ENCODE results near the gene CLIP4. TPM values are rescaled to one million over a fixed set of nuclear protein-coding genes. Genes with fewer than 3 reads are reported as not detected.

Gene CLIP4
- total and polyA plus RNA-seq, 2 donors, result 12.5 to 28.2 TPM

DNA sequence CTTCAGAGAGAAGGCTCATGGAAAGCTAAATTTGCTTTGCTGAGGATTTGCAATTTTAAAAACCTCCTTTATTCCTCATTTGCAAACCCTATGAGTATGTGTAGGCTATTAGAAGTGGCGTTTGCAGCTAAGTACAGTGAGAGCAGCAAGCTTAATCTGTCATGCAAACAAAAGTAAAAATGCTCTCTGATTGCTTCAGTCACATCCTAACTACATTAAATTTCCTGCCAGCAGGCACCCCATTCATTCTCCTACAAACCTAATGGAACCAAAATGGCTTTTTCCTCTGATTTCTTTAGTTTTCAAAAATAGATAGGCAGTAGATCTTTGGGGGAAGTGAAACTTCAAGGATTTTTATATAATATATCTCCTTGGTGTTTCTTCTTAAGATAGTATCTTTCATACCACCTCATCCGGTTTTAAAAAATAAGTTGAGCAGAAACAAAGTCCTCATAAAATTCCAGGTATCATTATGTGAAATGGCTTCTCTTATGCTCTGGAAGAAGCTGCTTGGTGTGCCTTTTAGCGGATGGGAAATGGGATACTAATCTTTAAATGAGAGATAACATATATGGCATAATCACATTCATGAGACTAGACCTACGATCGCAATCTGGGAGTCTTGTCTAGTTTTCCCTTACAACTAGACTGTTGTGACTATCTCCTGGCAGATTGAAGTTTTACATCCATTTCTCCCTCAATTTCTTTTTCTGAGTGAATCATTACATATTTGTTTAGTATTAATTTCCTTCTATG, 49.1 kb downstream of the CLIP4 start:
- Histone ChIP-seq H3K36me3 (ENCODE audit: control insufficient read depth in 2 of 2, insufficient read depth in 2 of 2, low read length in 1 of 2) (peaks cover 0 to 12% of the 10 kb centered on the region in 2 donors), H3K27me3 (ENCODE audit: control insufficient read depth in 2 of 2, insufficient read depth in 1 of 2, low read length in 1 of 2) (no peaks in the 10 kb centered on the region), H3K9me3 (ENCODE audit: control insufficient read depth in 2 of 2, insufficient read depth in 1 of 2, low read length in 1 of 2) (peaks cover 0 to 1% of the 10 kb centered on the region in 2 donors), H3K27ac (ENCODE audit: low read depth in 1 of 2, low read length in 1 of 2) (no peak overlapping the region), H3K4me1 (ENCODE audit: control insufficient read depth in 2 of 2, insufficient read depth in 2 of 2, low read length in 2 of 2) (peaks cover 3 to 13% of the 10 kb centered on the region in 2 donors), H3K4me3 (ENCODE audit: low read length in 2 of 2) (no peak overlapping the region)
- no peak for DNase-seq (ENCODE audit: low read depth in 6 of 9, low spot score in 9 of 9)
- WGBS, result 91% methylated on average over 5 of the region's 5 CpGs

DNA sequence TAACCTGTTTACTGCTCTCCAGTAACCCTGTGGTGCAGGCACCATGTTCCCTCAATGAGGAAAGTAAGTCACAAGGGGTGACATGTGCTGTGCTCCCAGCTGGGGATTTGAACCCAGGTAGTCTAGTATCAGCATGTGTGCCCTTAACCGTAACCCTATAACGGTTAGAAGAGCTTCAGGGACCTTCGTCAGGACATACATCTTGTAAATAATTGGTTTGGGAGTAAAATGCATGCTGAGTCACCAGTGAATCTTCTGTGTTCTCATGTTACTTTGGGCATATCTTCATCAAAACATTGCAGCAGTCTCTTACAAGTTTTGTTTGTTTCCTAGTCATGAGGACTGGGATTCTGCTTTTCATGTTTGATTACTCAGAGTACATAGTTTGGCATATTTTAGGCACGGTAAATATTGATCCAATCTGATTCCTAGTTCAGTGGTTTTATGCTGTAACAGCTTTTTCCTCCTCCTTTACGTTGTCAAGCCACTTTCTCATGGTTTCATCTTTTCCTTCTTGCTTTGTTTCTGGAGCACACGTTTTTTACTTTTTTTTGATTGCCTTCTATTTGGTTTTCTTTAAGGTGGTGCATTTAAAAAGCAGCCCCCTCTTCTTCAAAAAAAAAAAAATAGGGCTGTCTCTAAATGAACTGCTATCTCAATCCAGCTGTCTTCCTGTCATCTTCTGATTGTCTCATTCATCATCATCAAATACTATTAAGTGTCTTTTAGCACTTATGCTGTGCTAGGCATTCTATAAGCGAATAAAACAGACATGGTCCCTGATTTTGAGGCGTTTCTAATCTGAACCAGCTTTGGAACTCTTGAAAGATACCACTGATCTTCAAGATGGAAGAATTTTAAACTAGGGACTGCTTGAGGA, 50.4 kb downstream of the CLIP4 start:
- DNase-seq (ENCODE audit: low read depth in 6 of 9, low spot score in 9 of 9), result no peak
- Histone ChIP-seq H3K4me1 (ENCODE audit: control insufficient read depth in 2 of 2, insufficient read depth in 2 of 2, low read length in 2 of 2) (peaks cover 3 to 13% of the 10 kb centered on the region in 2 donors), H3K27ac (ENCODE audit: low read depth in 1 of 2, low read length in 1 of 2) (peak overlapping the region in 1 of 2 donors; percentile 56), H3K36me3 (ENCODE audit: control insufficient read depth in 2 of 2, insufficient read depth in 2 of 2, low read length in 1 of 2) (peaks cover 0 to 10% of the 10 kb centered on the region in 2 donors), H3K9me3 (ENCODE audit: control insufficient read depth in 2 of 2, insufficient read depth in 1 of 2, low read length in 1 of 2) (peaks cover 0 to 1% of the 10 kb centered on the region in 2 donors), H3K4me3 (ENCODE audit: low read length in 2 of 2) (no peak overlapping the region), H3K27me3 (ENCODE audit: control insufficient read depth in 2 of 2, insufficient read depth in 1 of 2, low read length in 1 of 2) (no peaks in the 10 kb centered on the region)
- 73% methylated on average over 8 of the region's 8 CpGs for WGBS

DNA sequence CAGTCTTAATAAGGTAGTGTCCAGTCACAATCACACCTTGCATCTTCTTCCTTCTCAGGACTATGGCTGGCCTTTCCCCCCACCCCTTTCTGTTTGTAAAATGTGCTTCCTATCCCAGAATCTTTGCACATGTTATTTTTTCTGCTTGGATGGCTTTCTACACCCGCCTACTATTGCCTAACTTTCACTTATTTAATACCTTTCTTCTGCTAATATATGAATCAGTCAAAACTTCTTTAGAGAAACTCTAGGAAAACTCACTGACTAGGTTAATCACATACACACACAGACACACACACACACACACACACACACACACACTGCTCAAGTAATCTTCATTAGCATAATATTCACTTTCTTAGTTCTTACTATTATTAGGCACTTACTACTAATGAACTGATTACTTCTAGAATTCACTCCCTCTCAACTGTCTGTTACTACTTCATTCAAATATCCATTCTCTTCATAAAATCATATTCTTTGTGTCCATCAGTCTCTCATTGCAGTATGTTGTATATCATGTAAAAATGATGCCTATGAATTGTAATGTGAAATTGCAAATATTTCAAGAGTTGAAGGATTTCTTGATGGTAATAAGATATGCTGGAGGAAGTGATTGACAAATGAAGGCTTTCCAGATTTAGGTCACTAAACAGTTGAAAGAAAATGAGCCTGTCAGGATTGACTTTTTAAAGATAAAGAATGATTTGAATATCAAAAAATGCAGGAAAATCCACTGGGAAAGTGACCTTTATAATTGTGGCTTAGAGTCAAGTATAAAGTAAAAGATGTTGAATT, 51.2 kb downstream of the CLIP4 start:
- WGBS, result 95% methylated on average over 1 of the region's 1 CpG
- H3K27ac ChIP-seq (ENCODE audit: low read depth in 1 of 2, low read length in 1 of 2), result no peak overlapping the region
- DNase-seq (ENCODE audit: low read depth in 6 of 9, low spot score in 9 of 9), result no peak

DNA sequence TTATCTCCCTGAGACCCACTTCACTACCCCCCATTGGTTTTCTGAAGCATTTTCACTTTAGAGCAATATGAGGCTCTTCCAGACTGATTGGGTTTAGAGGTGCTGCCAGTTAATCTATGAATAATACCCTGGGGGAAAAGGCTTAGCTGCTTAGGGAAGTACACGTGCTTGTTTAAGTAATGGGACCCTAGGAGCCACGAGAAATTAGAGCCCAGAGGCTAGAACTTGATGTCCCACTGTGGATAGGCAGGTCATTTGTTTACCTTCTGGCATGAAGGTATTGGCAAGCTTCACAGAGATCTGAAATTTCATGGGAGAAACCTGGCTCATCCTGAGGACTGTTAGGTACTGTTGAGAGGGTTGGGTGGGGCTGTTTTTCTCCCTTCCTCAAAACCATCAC, 59.7 kb downstream of the CLIP4 start:
- H3K36me3 ChIP-seq (ENCODE audit: control insufficient read depth in 2 of 2, insufficient read depth in 2 of 2, low read length in 1 of 2), result peaks cover 0 to 9% of the 10 kb centered on the region in 2 donors
- no peak overlapping the region for H3K4me3 ChIP-seq (ENCODE audit: low read length in 2 of 2)
- no peak overlapping the region for H3K27ac ChIP-seq (ENCODE audit: low read depth in 1 of 2, low read length in 1 of 2)
- DNase-seq (ENCODE audit: low read depth in 6 of 9, low spot score in 9 of 9), result no peak
- 69% methylated on average over 2 of the region's 2 CpGs for WGBS
- no peaks in the 10 kb centered on the region for H3K9me3 ChIP-seq (ENCODE audit: control insufficient read depth in 2 of 2, insufficient read depth in 1 of 2, low read length in 1 of 2)
- H3K27me3 ChIP-seq (ENCODE audit: control insufficient read depth in 2 of 2, insufficient read depth in 1 of 2, low read length in 1 of 2), result no peaks in the 10 kb centered on the region
- H3K4me1 ChIP-seq (ENCODE audit: control insufficient read depth in 2 of 2, insufficient read depth in 2 of 2, low read length in 2 of 2), result peaks cover 0 to 2% of the 10 kb centered on the region in 2 donors

More for the DNA sequence above, 51.2 kb downstream of the CLIP4 start:
- peaks cover 0 to 1% of the 10 kb centered on the region in 2 donors for H3K9me3 ChIP-seq (ENCODE audit: control insufficient read depth in 2 of 2, insufficient read depth in 1 of 2, low read length in 1 of 2)
- no peaks in the 10 kb centered on the region for H3K27me3 ChIP-seq (ENCODE audit: control insufficient read depth in 2 of 2, insufficient read depth in 1 of 2, low read length in 1 of 2)
- H3K36me3 ChIP-seq (ENCODE audit: control insufficient read depth in 2 of 2, insufficient read depth in 2 of 2, low read length in 1 of 2), result peaks cover 0 to 10% of the 10 kb centered on the region in 2 donors
- peaks cover 3 to 13% of the 10 kb centered on the region in 2 donors for H3K4me1 ChIP-seq (ENCODE audit: control insufficient read depth in 2 of 2, insufficient read depth in 2 of 2, low read length in 2 of 2)
- H3K4me3 ChIP-seq (ENCODE audit: low read length in 2 of 2), result no peak overlapping the region

DNA sequence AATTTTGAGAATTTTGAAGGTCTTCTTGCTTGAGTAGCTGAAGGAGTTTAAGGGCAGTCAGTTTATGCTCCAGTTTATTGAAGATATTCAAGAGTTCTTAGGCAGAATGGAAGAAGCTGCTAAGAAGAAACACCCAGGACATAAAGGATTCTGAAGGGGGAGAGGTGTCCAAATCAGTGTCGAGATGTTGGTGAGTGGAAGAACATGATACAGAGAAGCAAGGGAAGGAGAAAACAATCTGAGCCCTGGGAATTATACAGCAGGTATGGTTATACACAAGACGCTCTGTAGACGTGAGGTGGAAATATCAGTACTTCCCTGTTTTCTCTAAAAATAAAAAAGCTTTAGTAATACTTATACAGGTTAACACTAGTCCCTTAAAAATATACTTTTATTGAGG, 60.1 kb downstream of the CLIP4 start:
- Histone ChIP-seq H3K4me1 (ENCODE audit: control insufficient read depth in 2 of 2, insufficient read depth in 2 of 2, low read length in 2 of 2) (peaks cover 0 to 2% of the 10 kb centered on the region in 2 donors), H3K36me3 (ENCODE audit: control insufficient read depth in 2 of 2, insufficient read depth in 2 of 2, low read length in 1 of 2) (peaks cover 0 to 9% of the 10 kb centered on the region in 2 donors), H3K9me3 (ENCODE audit: control insufficient read depth in 2 of 2, insufficient read depth in 1 of 2, low read length in 1 of 2) (no peaks in the 10 kb centered on the region), H3K4me3 (ENCODE audit: low read length in 2 of 2) (no peak overlapping the region), H3K27me3 (ENCODE audit: control insufficient read depth in 2 of 2, insufficient read depth in 1 of 2, low read length in 1 of 2) (no peaks in the 10 kb centered on the region), H3K27ac (ENCODE audit: low read depth in 1 of 2, low read length in 1 of 2) (no peak overlapping the region)
- over 99% methylated on average over 3 of the region's 3 CpGs for WGBS
- no peak for DNase-seq (ENCODE audit: low read depth in 6 of 9, low spot score in 9 of 9)

DNA sequence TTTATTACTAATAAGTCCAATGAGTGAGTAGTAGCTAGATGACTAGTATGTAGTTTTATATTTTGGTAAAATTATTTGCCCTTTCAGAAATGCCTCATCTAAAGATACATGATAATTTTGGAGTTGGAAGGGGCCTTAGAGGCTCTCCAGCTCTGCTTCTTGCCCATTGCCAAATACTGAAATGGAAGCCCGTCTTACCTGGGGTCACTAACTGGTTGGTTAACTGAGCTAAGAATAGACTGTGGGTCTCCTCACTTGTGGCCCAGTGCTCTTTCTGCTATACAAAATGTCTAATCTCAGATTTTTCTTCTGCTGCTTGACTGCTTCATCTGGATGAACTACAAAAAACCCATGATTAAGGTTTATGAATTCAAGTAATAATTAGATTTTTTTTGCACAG, 67.1 kb downstream of the CLIP4 start:
- no peak overlapping the region for H3K4me3 ChIP-seq (ENCODE audit: low read length in 2 of 2)
- peaks cover 0 to 7% of the 10 kb centered on the region in 2 donors for H3K36me3 ChIP-seq (ENCODE audit: control insufficient read depth in 2 of 2, insufficient read depth in 2 of 2, low read length in 1 of 2)
- H3K27me3 ChIP-seq (ENCODE audit: control insufficient read depth in 2 of 2, insufficient read depth in 1 of 2, low read length in 1 of 2), result no peaks in the 10 kb centered on the region
- 98% methylated on average over 1 of the region's 1 CpG for WGBS
- H3K9me3 ChIP-seq (ENCODE audit: control insufficient read depth in 2 of 2, insufficient read depth in 1 of 2, low read length in 1 of 2), result peaks cover 1 to 2% of the 10 kb centered on the region in 2 donors
- H3K4me1 ChIP-seq (ENCODE audit: control insufficient read depth in 2 of 2, insufficient read depth in 2 of 2, low read length in 2 of 2), result no peaks in the 10 kb centered on the region
- no peak overlapping the region for H3K27ac ChIP-seq (ENCODE audit: low read depth in 1 of 2, low read length in 1 of 2)
- no peak for DNase-seq (ENCODE audit: low read depth in 6 of 9, low spot score in 9 of 9)

DNA sequence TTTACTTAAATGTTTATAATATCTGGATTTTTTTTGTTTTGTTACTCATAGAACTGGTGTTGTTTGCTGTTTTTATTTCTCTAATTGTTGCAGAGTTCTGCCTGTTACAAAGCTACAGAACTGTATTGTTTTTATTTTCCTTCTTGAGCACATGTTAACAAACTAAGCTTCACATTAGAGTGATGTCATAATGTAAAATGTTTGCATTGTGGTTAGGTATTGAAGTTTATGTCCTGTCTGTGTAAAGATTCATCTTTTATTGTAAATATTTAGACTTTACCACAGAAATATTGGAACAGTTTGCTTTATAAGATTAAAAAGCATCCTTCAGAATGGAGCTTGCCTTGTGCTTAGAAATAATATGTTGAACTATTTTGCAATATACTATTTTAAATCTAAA, 67.7 kb downstream of the CLIP4 start:
- peaks cover 2 to 5% of the 10 kb centered on the region in 2 donors for H3K9me3 ChIP-seq (ENCODE audit: control insufficient read depth in 2 of 2, insufficient read depth in 1 of 2, low read length in 1 of 2)
- no peaks in the 10 kb centered on the region for H3K27me3 ChIP-seq (ENCODE audit: control insufficient read depth in 2 of 2, insufficient read depth in 1 of 2, low read length in 1 of 2)
- no peaks in the 10 kb centered on the region for H3K4me1 ChIP-seq (ENCODE audit: control insufficient read depth in 2 of 2, insufficient read depth in 2 of 2, low read length in 2 of 2)
- H3K4me3 ChIP-seq (ENCODE audit: low read length in 2 of 2), result no peak overlapping the region
- peaks cover 0 to 8% of the 10 kb centered on the region in 2 donors for H3K36me3 ChIP-seq (ENCODE audit: control insufficient read depth in 2 of 2, insufficient read depth in 2 of 2, low read length in 1 of 2)
- no peak for DNase-seq (ENCODE audit: low read depth in 6 of 9, low spot score in 9 of 9)
- no peak overlapping the region for H3K27ac ChIP-seq (ENCODE audit: low read depth in 1 of 2, low read length in 1 of 2)

DNA sequence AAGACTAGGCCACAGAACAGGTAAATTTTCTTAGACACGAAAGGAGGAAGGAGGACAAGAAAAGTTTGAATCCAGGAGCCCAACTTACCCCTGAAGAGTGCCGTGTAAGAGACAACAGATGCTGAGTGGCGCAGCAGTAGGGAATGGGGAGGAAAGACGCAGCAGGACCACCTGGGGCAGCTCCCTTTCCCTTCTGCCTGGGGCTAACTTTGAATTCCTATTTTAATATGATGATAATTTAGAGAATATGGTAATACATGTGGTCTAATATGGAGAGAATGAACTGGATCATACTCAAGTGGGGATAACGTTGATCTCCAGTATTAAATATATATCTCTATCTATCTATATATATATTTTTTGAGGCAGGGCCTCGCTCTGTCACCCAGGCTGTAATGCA, 69.3 kb downstream of the CLIP4 start:
- DNase-seq (ENCODE audit: low read depth in 6 of 9, low spot score in 9 of 9), result no peak
- no peak overlapping the region for H3K4me3 ChIP-seq (ENCODE audit: low read length in 2 of 2)
- WGBS, result 99% methylated on average over 6 of the region's 6 CpGs
- H3K9me3 ChIP-seq (ENCODE audit: control insufficient read depth in 2 of 2, insufficient read depth in 1 of 2, low read length in 1 of 2), result peaks cover 2 to 5% of the 10 kb centered on the region in 2 donors
- H3K27me3 ChIP-seq (ENCODE audit: control insufficient read depth in 2 of 2, insufficient read depth in 1 of 2, low read length in 1 of 2), result no peaks in the 10 kb centered on the region
- no peak overlapping the region for H3K27ac ChIP-seq (ENCODE audit: low read depth in 1 of 2, low read length in 1 of 2)
- peaks cover 0 to 8% of the 10 kb centered on the region in 2 donors for H3K36me3 ChIP-seq (ENCODE audit: control insufficient read depth in 2 of 2, insufficient read depth in 2 of 2, low read length in 1 of 2)
- peaks cover 6 to 9% of the 10 kb centered on the region in 2 donors for H3K4me1 ChIP-seq (ENCODE audit: control insufficient read depth in 2 of 2, insufficient read depth in 2 of 2, low read length in 2 of 2)

All from thymus (tissue), 11 donors.